TTC549 (cell line): ENCODE measurements around the gene TNKS1BP1.
"Not testable (repeated sequence)": the region's sequence is repeated elsewhere in the genome, so short reads cannot be mapped to it uniquely, and the experiment has no call there.

ENCODE experiments used
- FAIRE-seq: peaks from 2 replicates; lab custom pipeline; 2012; peaks lifted over from hg19 to GRCh38; lab: Jason Lieb, UNC

TNKS1BP1 gene

GRCh38 chr11:57288771-57289579 lies 35.8 kb downstream of the TNKS1BP1 start:
- no peak for FAIRE-seq

- FAIRE-seq: no peak
Measured at GRCh38 chr11:57287884-57288283, 36.9 kb downstream of the TNKS1BP1 start.

- FAIRE-seq: no peak
Measured at GRCh38 chr11:57283231-57283990, 41.3 kb downstream of the TNKS1BP1 start.

GRCh38 chr11:57281546-57281945 lies 43.2 kb downstream of the TNKS1BP1 start:
- not testable (repeated sequence) for FAIRE-seq

- FAIRE-seq: no peak
Measured at GRCh38 chr11:57279116-57279515, 45.6 kb downstream of the TNKS1BP1 start.

- FAIRE-seq: no peak
Measured at GRCh38 chr11:57278721-57279095, 46.0 kb downstream of the TNKS1BP1 start.

GRCh38 chr11:57277845-57278720 lies 46.7 kb downstream of the TNKS1BP1 start:
- no peak for FAIRE-seq

GRCh38 chr11:57276971-57277675 lies 47.6 kb downstream of the TNKS1BP1 start:
- FAIRE-seq: no peak

- no peak for FAIRE-seq
Measured at GRCh38 chr11:57276169-57276970, 48.4 kb downstream of the TNKS1BP1 start.

GRCh38 chr11:57275582-57275981 lies 49.2 kb downstream of the TNKS1BP1 start:
- no peak for FAIRE-seq

GRCh38 chr11:57274904-57275498 lies 49.8 kb downstream of the TNKS1BP1 start:
- FAIRE-seq: no peak

- no peak for FAIRE-seq
Measured at GRCh38 chr11:57273448-57274058, 51.2 kb downstream of the TNKS1BP1 start.

GRCh38 chr11:57269571-57270021 lies 55.2 kb downstream of the TNKS1BP1 start:
- FAIRE-seq: no peak

GRCh38 chr11:57266157-57266556 lies 58.6 kb downstream of the TNKS1BP1 start:
- FAIRE-seq: no peak

GRCh38 chr11:57263351-57263750 lies 61.4 kb downstream of the TNKS1BP1 start:
- no peak for FAIRE-seq

GRCh38 chr11:57262157-57262556 lies 62.6 kb downstream of the TNKS1BP1 start:
- no peak for FAIRE-seq

GRCh38 chr11:57260937-57261783 lies 63.6 kb downstream of the TNKS1BP1 start:
- no peak for FAIRE-seq

GRCh38 chr11:57256119-57256518 lies 68.6 kb downstream of the TNKS1BP1 start:
- no peak for FAIRE-seq

- no peak for FAIRE-seq
Measured at GRCh38 chr11:57255618-57256017, 69.1 kb downstream of the TNKS1BP1 start.
